Omental fat pad (tissue), 4 donors: ENCODE results near the gene SLC24A3. TPM values are rescaled to one million over a fixed set of nuclear protein-coding genes. Genes with fewer than 3 reads are reported as not detected.
"Not testable (repeated sequence)": the region's sequence is repeated elsewhere in the genome, so short reads cannot be mapped to it uniquely, and the experiment has no call there.

Source experiments
- ATAC-seq: fragments of 150-250 bp; one replicate; pipeline ENCODE4 v1.9.1; 2016; ENCODE audit warnings: mild to moderate bottlenecking, moderate library complexity; ENCODE audit not compliant: low FRiP score
- DNase-seq: peaks from one replicate; pipeline ENCODE4 v3.0.0-alpha.2; 2019; ENCODE audit warnings: low spot score
- total RNA-seq, 4 donors: library from RNA; depleted of rRNA; stranded (reverse); fragments of >200 nt; gene quantifications; one replicate each; pipeline ENCODE4 v1.1.0, GENCODE V29; 2016
- TF ChIP-seq, protein P1 (sequence below), 3 donors: fragments of 450-650 bp; IDR thresholded peaks; one replicate each; pipeline ENCODE4 v1.5.1; 2016 to 2017; ENCODE audit warnings: antibody characterized with exemption in 3 of 3, mild to moderate bottlenecking in 3 of 3, moderate library complexity in 2 of 3

The SLC24A3 gene
- total RNA-seq, 4 donors from 2014 or later: 6.3 to 14.0 (median 9.2) TPM

DNA sequence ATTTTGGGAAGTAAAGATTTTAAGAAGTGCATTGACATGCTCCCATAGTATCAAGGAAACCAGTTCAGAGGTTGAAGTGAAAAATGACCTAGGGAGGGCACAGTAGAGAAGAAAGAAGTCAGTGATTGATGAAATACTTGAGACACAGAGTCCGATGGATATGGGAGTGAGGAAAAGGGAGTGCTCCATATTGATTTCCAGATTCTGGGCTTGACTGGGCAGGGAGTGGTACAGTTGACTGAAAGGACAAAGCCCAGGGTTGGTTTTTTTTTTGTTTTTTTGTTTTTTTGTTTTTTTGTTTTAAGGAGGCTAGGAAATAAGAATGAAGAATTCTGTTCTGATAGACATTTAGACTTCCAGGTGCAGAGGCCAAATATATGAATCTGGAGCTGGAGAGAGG lies 458.9 kb downstream of the SLC24A3 start:
- TF ChIP-seq, protein P1, sequence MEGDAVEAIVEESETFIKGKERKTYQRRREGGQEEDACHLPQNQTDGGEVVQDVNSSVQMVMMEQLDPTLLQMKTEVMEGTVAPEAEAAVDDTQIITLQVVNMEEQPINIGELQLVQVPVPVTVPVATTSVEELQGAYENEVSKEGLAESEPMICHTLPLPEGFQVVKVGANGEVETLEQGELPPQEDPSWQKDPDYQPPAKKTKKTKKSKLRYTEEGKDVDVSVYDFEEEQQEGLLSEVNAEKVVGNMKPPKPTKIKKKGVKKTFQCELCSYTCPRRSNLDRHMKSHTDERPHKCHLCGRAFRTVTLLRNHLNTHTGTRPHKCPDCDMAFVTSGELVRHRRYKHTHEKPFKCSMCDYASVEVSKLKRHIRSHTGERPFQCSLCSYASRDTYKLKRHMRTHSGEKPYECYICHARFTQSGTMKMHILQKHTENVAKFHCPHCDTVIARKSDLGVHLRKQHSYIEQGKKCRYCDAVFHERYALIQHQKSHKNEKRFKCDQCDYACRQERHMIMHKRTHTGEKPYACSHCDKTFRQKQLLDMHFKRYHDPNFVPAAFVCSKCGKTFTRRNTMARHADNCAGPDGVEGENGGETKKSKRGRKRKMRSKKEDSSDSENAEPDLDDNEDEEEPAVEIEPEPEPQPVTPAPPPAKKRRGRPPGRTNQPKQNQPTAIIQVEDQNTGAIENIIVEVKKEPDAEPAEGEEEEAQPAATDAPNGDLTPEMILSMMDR (IDR thresholded peaks at IDR 0.05): no peak
- ATAC-seq (no peak), DNase-seq (no peak)

- no peak for ATAC-seq
- no peak for DNase-seq
- TF ChIP-seq, protein P1 (IDR thresholded peaks at IDR 0.05): no peak
Observed at GRCh38 chr20:19672498-19672897, 460.1 kb downstream of the SLC24A3 start.

DNA sequence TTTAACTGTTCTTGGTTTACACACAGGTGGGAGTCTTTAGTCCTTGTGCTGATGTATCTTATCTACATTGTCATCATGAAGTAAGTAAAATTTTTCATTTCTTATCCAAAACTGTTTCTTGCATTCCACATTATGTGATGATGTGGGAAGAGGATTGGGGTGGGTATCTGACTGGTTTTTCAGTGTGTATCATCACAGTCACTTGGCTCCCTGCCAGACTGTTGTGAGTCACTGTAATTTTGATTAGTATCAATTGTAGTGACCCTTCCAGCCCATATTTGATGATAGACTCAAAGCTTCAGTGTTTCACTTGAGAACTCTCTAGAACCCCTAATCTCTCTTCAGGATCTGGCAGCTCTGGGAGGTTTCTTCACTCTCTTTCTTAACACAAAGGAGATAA lies 461.1 kb downstream of the SLC24A3 start:
- DNase-seq (no peak), ATAC-seq (no peak)
- TF ChIP-seq, protein P1 (IDR thresholded peaks at IDR 0.05): no peak

DNA sequence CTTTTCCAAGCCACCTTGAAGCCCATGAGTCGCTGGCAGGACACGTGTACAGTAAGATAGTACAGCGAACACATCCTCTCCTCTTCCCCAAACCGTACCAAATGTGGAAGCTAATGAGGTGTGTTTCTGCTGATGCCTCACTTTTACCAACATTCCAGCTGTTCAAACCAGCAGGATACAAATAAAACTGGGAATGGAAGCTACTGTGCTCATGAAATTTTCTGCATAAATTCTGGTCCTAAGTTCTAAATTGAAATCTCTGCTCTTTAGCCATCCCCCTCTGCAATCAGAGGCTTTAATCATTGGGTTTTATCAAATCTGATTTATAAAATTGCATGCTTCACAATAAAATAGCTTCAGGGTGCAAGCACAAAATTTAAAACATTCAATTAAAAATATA lies 463.8 kb downstream of the SLC24A3 start:
- ATAC-seq (no peak), DNase-seq (no peak)
- TF ChIP-seq, protein P1 (IDR thresholded peaks at IDR 0.05): no peak

- TF ChIP-seq, protein P1 (IDR thresholded peaks at IDR 0.05): no peak
- ATAC-seq (no peak), DNase-seq (no peak)
Observed at GRCh38 chr20:19677336-19677735, 464.9 kb downstream of the SLC24A3 start.

GRCh38 chr20:19678591-19678990 lies 466.1 kb downstream of the SLC24A3 start:
- not testable (repeated sequence) for ATAC-seq, DNase-seq

DNA sequence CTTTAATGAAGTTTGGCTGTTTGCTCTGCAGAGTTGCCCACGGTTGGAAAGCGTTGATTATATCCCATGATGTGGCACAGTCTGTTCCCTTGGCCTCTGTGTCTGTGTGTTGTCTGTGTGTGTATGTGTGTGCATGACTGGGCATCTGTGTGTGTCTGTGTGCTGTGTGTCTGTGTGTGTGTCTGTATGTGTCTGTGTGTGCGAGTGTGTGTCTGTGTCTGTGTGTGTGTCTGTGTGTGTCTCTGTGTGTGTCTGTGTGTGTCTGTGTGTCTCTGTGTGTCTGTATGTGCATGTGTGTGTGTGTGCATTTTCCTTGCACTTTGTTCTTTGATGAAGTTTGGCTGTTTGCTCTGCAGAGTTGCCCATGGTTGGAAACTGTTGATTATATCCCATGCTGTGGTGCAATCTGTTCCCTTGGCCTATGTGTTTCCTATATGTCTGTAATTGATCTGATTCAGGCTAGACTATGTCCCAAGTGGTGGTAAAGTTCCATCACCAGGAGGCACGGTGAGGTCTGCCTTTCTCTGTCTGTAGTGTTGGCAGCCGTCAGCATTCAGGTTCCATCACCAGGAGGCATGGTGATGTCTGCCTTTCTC lies 467.6 kb downstream of the SLC24A3 start:
- no peak for ATAC-seq

More for the DNA sequence above, 467.6 kb downstream of the SLC24A3 start:
- DNase-seq: no peak
- TF ChIP-seq, protein P1 (IDR thresholded peaks at IDR 0.05): no peak
